ENCODE results near the gene RPN1. TPM values are rescaled to one million over a fixed set of nuclear protein-coding genes. Genes with fewer than 3 reads are reported as not detected.

The RPN1 gene
- total RNA-seq, 1 donor from 2014 or later: 149 TPM

DNA sequence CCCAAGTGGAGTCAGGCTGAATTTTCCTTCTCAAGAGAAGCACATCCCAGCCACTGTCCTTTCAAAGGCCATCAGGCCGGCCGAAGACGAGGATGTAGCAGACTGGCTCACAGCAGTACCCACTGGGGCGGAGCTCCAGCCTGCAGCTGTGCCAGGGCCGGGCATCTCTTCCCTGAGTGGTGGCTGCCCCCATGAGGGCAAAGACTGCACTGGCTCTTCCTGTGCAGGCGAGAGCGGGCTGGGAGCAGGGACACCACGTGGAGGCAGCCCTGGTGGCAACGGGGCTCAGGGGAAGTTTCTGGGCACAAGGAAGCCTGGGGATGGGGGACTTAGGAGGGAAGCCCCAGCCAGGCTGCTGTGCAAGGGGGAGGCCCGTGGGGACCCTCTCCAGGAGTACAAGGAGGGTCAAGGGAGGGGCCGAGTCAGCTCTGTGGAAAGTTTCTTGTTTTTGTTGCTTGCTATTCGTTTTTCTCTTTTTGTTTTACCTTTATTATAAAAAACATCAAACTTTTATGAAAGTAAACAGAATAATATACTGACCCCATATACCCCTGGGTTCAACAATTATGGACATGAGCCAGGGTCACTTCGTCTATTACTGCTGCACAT is 66.1 kb downstream of the RPN1 start:
- intact Hi-C loops (cut with DNase I): no loop called here

GRCh38 chr3:128581566-128581965 is 69.1 kb downstream of the RPN1 start:
- Histone ChIP-seq H3K9me3 (no peaks in the 10 kb centered on the region), H3K4me1 (no peaks in the 10 kb centered on the region), H3K36me3 (no peaks in the 10 kb centered on the region), H3K27me3 (no peaks in the 10 kb centered on the region), H3K4me3 (no peak overlapping the region), H3K27ac (no peak overlapping the region)
- DNase-seq (ENCODE audit: extremely low spot score in 2 of 2): no peak
- TF ChIP-seq, protein P1, sequence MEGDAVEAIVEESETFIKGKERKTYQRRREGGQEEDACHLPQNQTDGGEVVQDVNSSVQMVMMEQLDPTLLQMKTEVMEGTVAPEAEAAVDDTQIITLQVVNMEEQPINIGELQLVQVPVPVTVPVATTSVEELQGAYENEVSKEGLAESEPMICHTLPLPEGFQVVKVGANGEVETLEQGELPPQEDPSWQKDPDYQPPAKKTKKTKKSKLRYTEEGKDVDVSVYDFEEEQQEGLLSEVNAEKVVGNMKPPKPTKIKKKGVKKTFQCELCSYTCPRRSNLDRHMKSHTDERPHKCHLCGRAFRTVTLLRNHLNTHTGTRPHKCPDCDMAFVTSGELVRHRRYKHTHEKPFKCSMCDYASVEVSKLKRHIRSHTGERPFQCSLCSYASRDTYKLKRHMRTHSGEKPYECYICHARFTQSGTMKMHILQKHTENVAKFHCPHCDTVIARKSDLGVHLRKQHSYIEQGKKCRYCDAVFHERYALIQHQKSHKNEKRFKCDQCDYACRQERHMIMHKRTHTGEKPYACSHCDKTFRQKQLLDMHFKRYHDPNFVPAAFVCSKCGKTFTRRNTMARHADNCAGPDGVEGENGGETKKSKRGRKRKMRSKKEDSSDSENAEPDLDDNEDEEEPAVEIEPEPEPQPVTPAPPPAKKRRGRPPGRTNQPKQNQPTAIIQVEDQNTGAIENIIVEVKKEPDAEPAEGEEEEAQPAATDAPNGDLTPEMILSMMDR (IDR thresholded peaks at IDR 0.05): no peak
- TF ChIP-seq POLR2AphosphoS5 (IDR thresholded peaks at IDR 0.05; ENCODE audit: insufficient read depth in 1 of 2, low read depth in 1 of 2) (no peak), POLR2A (IDR thresholded peaks at IDR 0.05) (no peak)
- intact Hi-C loops (cut with DNase I): no loop called here

More for the DNA sequence above, 66.1 kb downstream of the RPN1 start:
- Histone ChIP-seq H3K27me3 (no peaks in the 10 kb centered on the region), H3K4me1 (no peaks in the 10 kb centered on the region), H3K27ac (no peak overlapping the region), H3K4me3 (no peak overlapping the region), H3K36me3 (no peaks in the 10 kb centered on the region), H3K9me3 (no peaks in the 10 kb centered on the region)
- DNase-seq (ENCODE audit: extremely low spot score in 2 of 2): no peak
- TF ChIP-seq, protein P1 (IDR thresholded peaks at IDR 0.05): peak; percentile 37 to 43 (median 41)
- TF ChIP-seq POLR2AphosphoS5 (IDR thresholded peaks at IDR 0.05; ENCODE audit: insufficient read depth in 1 of 2, low read depth in 1 of 2): peak in 1 of 2 donors; percentile 12
- TF ChIP-seq POLR2A (IDR thresholded peaks at IDR 0.05): no peak

- intact Hi-C loops (cut with DNase I): no loop called here
- DNase-seq (ENCODE audit: extremely low spot score in 2 of 2): no peak
- no peaks in the 10 kb centered on the region for H3K36me3 ChIP-seq
- no peak overlapping the region for H3K27ac ChIP-seq
- H3K4me1 ChIP-seq: no peaks in the 10 kb centered on the region
- H3K27me3 ChIP-seq: no peaks in the 10 kb centered on the region
- no peak for TF ChIP-seq POLR2A (IDR thresholded peaks at IDR 0.05)
- no peak for TF ChIP-seq POLR2AphosphoS5 (IDR thresholded peaks at IDR 0.05; ENCODE audit: insufficient read depth in 1 of 2, low read depth in 1 of 2)
- H3K4me3 ChIP-seq: no peak overlapping the region
- H3K9me3 ChIP-seq: no peaks in the 10 kb centered on the region
These were observed 70.7 kb downstream of the RPN1 start for GRCh38 chr3:128579927-128580326.

DNA sequence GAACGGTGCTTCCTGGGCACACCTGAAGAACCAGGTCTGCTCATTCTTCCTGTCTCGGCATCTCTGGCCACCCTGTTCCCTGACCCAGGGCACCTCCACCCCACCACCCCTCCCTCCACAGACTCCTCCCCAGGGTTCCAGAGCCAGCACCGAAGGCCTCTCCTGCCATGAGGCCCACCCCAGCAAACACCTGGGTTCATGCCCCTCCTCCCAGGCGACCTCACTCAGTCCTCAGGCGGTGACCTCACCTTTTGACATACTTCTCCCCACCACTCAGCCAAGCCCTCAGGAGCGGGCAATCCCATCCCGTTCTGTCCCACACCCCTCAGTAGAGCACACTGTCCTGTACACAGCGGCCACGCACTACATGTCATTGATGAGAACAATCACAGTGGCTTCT is 72.3 kb downstream of the RPN1 start:
- H3K4me1 ChIP-seq: no peaks in the 10 kb centered on the region
- DNase-seq (ENCODE audit: extremely low spot score in 2 of 2): no peak
- no peak for TF ChIP-seq POLR2AphosphoS5 (IDR thresholded peaks at IDR 0.05; ENCODE audit: insufficient read depth in 1 of 2, low read depth in 1 of 2)
- no peak for TF ChIP-seq POLR2A (IDR thresholded peaks at IDR 0.05)
- no peaks in the 10 kb centered on the region for H3K9me3 ChIP-seq
- no peak overlapping the region for H3K4me3 ChIP-seq
- intact Hi-C loops (cut with DNase I): no loop called here
- no peaks in the 10 kb centered on the region for H3K36me3 ChIP-seq
- H3K27me3 ChIP-seq: no peaks in the 10 kb centered on the region
- H3K27ac ChIP-seq: no peak overlapping the region

DNA sequence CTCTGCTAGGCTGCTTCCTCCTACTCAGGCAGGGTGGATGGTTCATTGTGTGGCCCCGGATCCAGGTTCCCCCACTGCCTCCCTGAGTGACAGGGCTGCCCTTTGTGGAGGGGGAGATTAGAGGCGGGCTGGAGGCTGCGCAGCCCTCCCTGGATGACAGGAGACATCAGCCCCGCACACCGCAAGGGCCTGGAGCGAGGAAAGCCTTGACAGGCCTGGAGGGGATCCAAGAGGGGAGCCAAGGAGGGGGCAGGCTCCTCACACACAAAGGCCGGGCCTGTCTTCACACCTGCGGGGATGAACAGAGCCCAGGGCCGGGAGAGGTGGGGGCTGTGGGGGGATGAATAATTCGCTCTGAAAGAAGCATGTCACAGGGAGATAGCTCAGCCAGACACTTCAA is 72.9 kb downstream of the RPN1 start:
- TF ChIP-seq POLR2AphosphoS5 (IDR thresholded peaks at IDR 0.05; ENCODE audit: insufficient read depth in 1 of 2, low read depth in 1 of 2) (no peak), POLR2A (IDR thresholded peaks at IDR 0.05) (no peak)
- TF ChIP-seq, protein P1 (IDR thresholded peaks at IDR 0.05): no peak
- Histone ChIP-seq H3K36me3 (no peaks in the 10 kb centered on the region), H3K4me3 (no peak overlapping the region), H3K4me1 (no peaks in the 10 kb centered on the region), H3K27ac (no peak overlapping the region), H3K27me3 (no peaks in the 10 kb centered on the region), H3K9me3 (no peaks in the 10 kb centered on the region)
- no peak for DNase-seq (ENCODE audit: extremely low spot score in 2 of 2)
- intact Hi-C loops (cut with DNase I): no loop called here

- Histone ChIP-seq H3K27me3 (no peaks in the 10 kb centered on the region), H3K9me3 (no peaks in the 10 kb centered on the region), H3K27ac (no peak overlapping the region), H3K4me3 (no peak overlapping the region), H3K4me1 (no peaks in the 10 kb centered on the region), H3K36me3 (no peaks in the 10 kb centered on the region)
- TF ChIP-seq POLR2A (IDR thresholded peaks at IDR 0.05) (no peak), POLR2AphosphoS5 (IDR thresholded peaks at IDR 0.05; ENCODE audit: insufficient read depth in 1 of 2, low read depth in 1 of 2) (no peak)
- TF ChIP-seq, protein P1 (IDR thresholded peaks at IDR 0.05): no peak
- no peak for DNase-seq (ENCODE audit: extremely low spot score in 2 of 2)
- intact Hi-C loops (cut with DNase I): no loop called here
These were observed 74.3 kb downstream of the RPN1 start for GRCh38 chr3:128576290-128576689.

Measured in vagina (tissue), 2 donors.